22Rv1 (cell line): ENCODE data around the gene TLCD3B.

Experiments used
- CTCF ChIP-seq: fragments of 450-650 bp; IDR thresholded peaks from 2 replicates; pipeline ENCODE4 v1.5.1; 2017; ENCODE audit warnings: mild to moderate bottlenecking
- ZFX ChIP-seq: fragments of 450-650 bp; IDR thresholded peaks from 2 replicates; pipeline ENCODE4 v1.6.1; 2017; ENCODE audit warnings: antibody characterized with exemption, borderline replicate concordance

GRCh38 chr16:30077656-30078055 is 46.6 kb upstream of the TLCD3B start:
- no peak for TF ChIP-seq CTCF
- no peak for TF ChIP-seq ZFX
